ENCODE data around the gene ID3.

ID3 gene

GRCh38 chr1:23559136-23559984 lies at the start of gene ID3:
Gene ID3 (minus strand): TSS chr1:23559501. CDS start chr1:23559426, 75 bp downstream.
- DNase-seq, result peak; percentile 46

GRCh38 chr1:23607944-23608343 lies 48.6 kb upstream of the ID3 start:
- no peak for DNase-seq

- DNase-seq, result no peak
Measured at GRCh38 chr1:23601968-23602876, 42.9 kb upstream of the ID3 start.

- no peak for DNase-seq
Measured at GRCh38 chr1:23601135-23601967, 42.0 kb upstream of the ID3 start.

- DNase-seq, result no peak
Measured at GRCh38 chr1:23600283-23600682, 41.0 kb upstream of the ID3 start.

GRCh38 chr1:23599125-23599524 lies 39.8 kb upstream of the ID3 start:
- DNase-seq, result no peak

- no peak for DNase-seq
Measured at GRCh38 chr1:23598424-23598823, 39.1 kb upstream of the ID3 start.

GRCh38 chr1:23597635-23598388 lies 38.5 kb upstream of the ID3 start:
- no peak for DNase-seq

GRCh38 chr1:23596382-23597358 lies 37.4 kb upstream of the ID3 start:
- no peak for DNase-seq

- DNase-seq, result no peak
Measured at GRCh38 chr1:23594927-23595353, 35.6 kb upstream of the ID3 start.

- no peak for DNase-seq
Measured at GRCh38 chr1:23594149-23594907, 35.0 kb upstream of the ID3 start.

- no peak for DNase-seq
Measured at GRCh38 chr1:23593556-23594148, 34.4 kb upstream of the ID3 start.

GRCh38 chr1:23593042-23593521 lies 33.8 kb upstream of the ID3 start:
- no peak for DNase-seq

- no peak for DNase-seq
Measured at GRCh38 chr1:23592209-23592892, 33.0 kb upstream of the ID3 start.

- no peak for DNase-seq
Measured at GRCh38 chr1:23591460-23592208, 32.3 kb upstream of the ID3 start.

- DNase-seq, result no peak
Measured at GRCh38 chr1:23590058-23590783, 30.9 kb upstream of the ID3 start.

GRCh38 chr1:23589585-23589986 lies 30.3 kb upstream of the ID3 start:
- DNase-seq, result no peak
